ENCODE measurements around the gene MFGE8. TPM values are rescaled to one million over a fixed set of nuclear protein-coding genes. Genes with fewer than 3 reads are reported as not detected.

MFGE8 gene
- total RNA-seq, 2 experiments from 2014 or later = 87.9 to 93.0 TPM

- peaks cover 4% of the 10 kb centered on the region for H3K36me3 Mint-ChIP-seq (ENCODE audit: low read depth)
- POLR2A ChIA-PET = interaction anchor here (1.0 to 1.5 kb wide), 3 partner anchors 10 to 187 kb away, joined by 3 to 4 read pairs (median 3); no protein-coding TSS in a partner anchor
- no peak for TF ChIP-seq CTCF (IDR thresholded peaks at IDR 0.05)
- Histone ChIP-seq H3K9me3 (ENCODE audit: control insufficient read depth in 1 of 2, insufficient read depth in 1 of 2, low read length in 2 of 2) (no peaks in the 10 kb centered on the region), H3K4me3 (ENCODE audit: low read length) (no peak overlapping the region), H3K27me3 (ENCODE audit: control insufficient read depth in 1 of 2, insufficient read depth in 2 of 2, low read length in 2 of 2) (no peaks in the 10 kb centered on the region), H3K27ac (ENCODE audit: low read depth in 1 of 2, low read length in 2 of 2) (no peak overlapping the region), H3K4me1 (ENCODE audit: insufficient read depth, low read length) (peaks cover 51% of the 10 kb centered on the region), H3K36me3 (ENCODE audit: insufficient read depth, low read length) (peaks cover 8% of the 10 kb centered on the region)
- H3K27ac Mint-ChIP-seq = peak overlapping the region; percentile 93
- peaks cover 49% of the 10 kb centered on the region for H3K4me1 Mint-ChIP-seq (ENCODE audit: low read depth)
- DNase-seq (no peak), ATAC-seq (ENCODE audit: poor library complexity) (no peak)
- CTCF ChIA-PET = interaction anchor here (3.7 kb wide), 1 partner anchor 114 kb away, joined by 58 read pairs; no protein-coding TSS in a partner anchor
- H3K4me3 Mint-ChIP-seq = no peak overlapping the region
- intact Hi-C loops (cut with DNase I, micrococcal nuclease) = loop anchor here (5.0 to 10.0 kb wide), 4 partner anchors 185 to 358 kb away; partner anchors contain the start of genes ABHD2 (in 1 of the 2), AEN (in 1 of the 2), DET1 (in 1 of the 2) and FANCI (in 1 of the 2)
- no peaks in the 10 kb centered on the region for H3K27me3 Mint-ChIP-seq
- no peaks in the 10 kb centered on the region for H3K9me3 Mint-ChIP-seq
Observed at GRCh38 chr15:88902221-88902835, 10.9 kb downstream of the MFGE8 start.

GRCh38 chr15:88901508-88902220 is 11.5 kb downstream of the MFGE8 start:
- Mint-ChIP-seq H3K36me3 (ENCODE audit: low read depth) (peaks cover 4% of the 10 kb centered on the region), H3K27ac (peak overlapping the region; percentile 93), H3K27me3 (no peaks in the 10 kb centered on the region), H3K9me3 (no peaks in the 10 kb centered on the region), H3K4me3 (no peak overlapping the region), H3K4me1 (ENCODE audit: low read depth) (peaks cover 56% of the 10 kb centered on the region)
- POLR2A ChIA-PET = interaction anchor here (1.3 kb wide), 1 partner anchor 188 kb away, joined by 3 read pairs; no protein-coding TSS in a partner anchor
- Histone ChIP-seq H3K36me3 (ENCODE audit: insufficient read depth, low read length) (peaks cover 8% of the 10 kb centered on the region), H3K27me3 (ENCODE audit: control insufficient read depth in 1 of 2, insufficient read depth in 2 of 2, low read length in 2 of 2) (no peaks in the 10 kb centered on the region), H3K4me3 (ENCODE audit: low read length) (no peak overlapping the region), H3K9me3 (ENCODE audit: control insufficient read depth in 1 of 2, insufficient read depth in 1 of 2, low read length in 2 of 2) (no peaks in the 10 kb centered on the region), H3K27ac (ENCODE audit: low read depth in 1 of 2, low read length in 2 of 2) (no peak overlapping the region), H3K4me1 (ENCODE audit: insufficient read depth, low read length) (peaks cover 58% of the 10 kb centered on the region)
- intact Hi-C loops (cut with DNase I, micrococcal nuclease) = loop anchor here (5.0 to 10.0 kb wide), 4 partner anchors 186 to 357 kb away; partner anchors contain the start of genes ABHD2 (in 1 of the 2), AEN (in 1 of the 2), DET1 (in 1 of the 2) and FANCI (in 1 of the 2)
- DNase-seq (no peak), ATAC-seq (ENCODE audit: poor library complexity) (no peak)
- TF ChIP-seq CTCF (IDR thresholded peaks at IDR 0.05) = no peak
- CTCF ChIA-PET = no interaction called here

- H3K9me3 Mint-ChIP-seq = no peaks in the 10 kb centered on the region
- DNase-seq (no peak), ATAC-seq (ENCODE audit: poor library complexity) (no peak)
- CTCF ChIA-PET = no interaction called here
- Histone ChIP-seq H3K36me3 (ENCODE audit: insufficient read depth, low read length) (peaks cover 1% of the 10 kb centered on the region), H3K4me1 (ENCODE audit: insufficient read depth, low read length) (peaks cover 64% of the 10 kb centered on the region), H3K27me3 (ENCODE audit: control insufficient read depth in 1 of 2, insufficient read depth in 2 of 2, low read length in 2 of 2) (no peaks in the 10 kb centered on the region), H3K9me3 (ENCODE audit: control insufficient read depth in 1 of 2, insufficient read depth in 1 of 2, low read length in 2 of 2) (no peaks in the 10 kb centered on the region), H3K4me3 (ENCODE audit: low read length) (no peak overlapping the region), H3K27ac (ENCODE audit: low read depth in 1 of 2, low read length in 2 of 2) (no peak overlapping the region)
- H3K27me3 Mint-ChIP-seq = no peaks in the 10 kb centered on the region
- POLR2A ChIA-PET = no interaction called here
- H3K4me3 Mint-ChIP-seq = no peak overlapping the region
- TF ChIP-seq CTCF (IDR thresholded peaks at IDR 0.05) = no peak
- peak overlapping the region; percentile 93 for H3K27ac Mint-ChIP-seq
- H3K36me3 Mint-ChIP-seq (ENCODE audit: low read depth) = peaks cover 4% of the 10 kb centered on the region
- intact Hi-C loops (cut with DNase I, micrococcal nuclease) = loop anchor here (5.0 to 10.0 kb wide), 4 partner anchors 186 to 356 kb away; partner anchors contain the start of genes ABHD2 (in 1 of the 2), AEN (in 1 of the 2), DET1 (in 1 of the 2) and FANCI (in 1 of the 2)
- H3K4me1 Mint-ChIP-seq (ENCODE audit: low read depth) = peaks cover 59% of the 10 kb centered on the region
Observed at GRCh38 chr15:88900982-88901418, 12.2 kb downstream of the MFGE8 start.
